KMS-11 (cell line): Measurements from ENCODE around the gene MATN3.

Experiments used
- H2AFZ ChIP-seq: fragments of 200-600 bp; sonication (generic); 2 replicates; pipeline ENCODE4 v1.6.1; 2016; ENCODE audit warnings: antibody characterized with exemption, mixed run types, low read depth
- H3K27ac ChIP-seq: fragments of 200-600 bp; sonication (generic); 2 replicates; pipeline ENCODE4 v1.6.1; 2016; ENCODE audit warnings: mild to moderate bottlenecking, mixed run types
- H3K27me3 ChIP-seq: fragments of 200-600 bp; sonication (generic); 2 replicates; pipeline ENCODE4 v1.6.1; 2017; ENCODE audit warnings: mild to moderate bottlenecking, low read depth, mixed run types, moderate library complexity; ENCODE audit not compliant: insufficient read depth
- H3K36me3 ChIP-seq: fragments of 200-600 bp; sonication (generic); 2 replicates; pipeline ENCODE4 v1.6.1; 2017; ENCODE audit warnings: mild to moderate bottlenecking, mixed run types; ENCODE audit not compliant: insufficient read depth
- H3K4me1 ChIP-seq: fragments of 200-600 bp; sonication (generic); 2 replicates; pipeline ENCODE4 v1.6.1; 2016; ENCODE audit warnings: mild to moderate bottlenecking, low read depth, mixed run types; ENCODE audit not compliant: poor library complexity, severe bottlenecking
- H3K4me2 ChIP-seq: fragments of 200-600 bp; sonication (generic); 2 replicates; pipeline ENCODE4 v1.7.0; 2016; ENCODE audit warnings: mild to moderate bottlenecking, mixed run types
- H3K4me3 ChIP-seq: fragments of 200-600 bp; sonication (generic); IDR thresholded peaks from 2 replicates; pipeline ENCODE4 v1.6.1; 2017; ENCODE audit warnings: low read depth, low read length, mixed read lengths; ENCODE audit not compliant: insufficient read depth
- H3K79me2 ChIP-seq: fragments of 200-600 bp; sonication (generic); 2 replicates; pipeline ENCODE4 v1.6.1; 2016; ENCODE audit warnings: low read depth, mixed run types; ENCODE audit not compliant: insufficient read depth
- H3K9ac ChIP-seq: fragments of 200-600 bp; sonication (generic); 2 replicates; pipeline ENCODE4 v1.6.1; 2016; ENCODE audit warnings: mild to moderate bottlenecking, mixed run types
- H4K20me1 ChIP-seq: fragments of 200-600 bp; sonication (generic); 2 replicates; pipeline ENCODE4 v1.6.1; 2016; ENCODE audit warnings: mild to moderate bottlenecking, mixed run types; ENCODE audit not compliant: insufficient read depth
- TF ChIP-seq, protein P1 (sequence below): fragments of 200-600 bp; sonication (generic); conservative IDR thresholded peaks from 2 replicates; pipeline ENCODE4 v1.6.1; 2017; ENCODE audit warnings: low read depth, mild to moderate bottlenecking, antibody characterized with exemption, low read length, moderate library complexity, mixed read lengths

The MATN3 gene

DNA sequence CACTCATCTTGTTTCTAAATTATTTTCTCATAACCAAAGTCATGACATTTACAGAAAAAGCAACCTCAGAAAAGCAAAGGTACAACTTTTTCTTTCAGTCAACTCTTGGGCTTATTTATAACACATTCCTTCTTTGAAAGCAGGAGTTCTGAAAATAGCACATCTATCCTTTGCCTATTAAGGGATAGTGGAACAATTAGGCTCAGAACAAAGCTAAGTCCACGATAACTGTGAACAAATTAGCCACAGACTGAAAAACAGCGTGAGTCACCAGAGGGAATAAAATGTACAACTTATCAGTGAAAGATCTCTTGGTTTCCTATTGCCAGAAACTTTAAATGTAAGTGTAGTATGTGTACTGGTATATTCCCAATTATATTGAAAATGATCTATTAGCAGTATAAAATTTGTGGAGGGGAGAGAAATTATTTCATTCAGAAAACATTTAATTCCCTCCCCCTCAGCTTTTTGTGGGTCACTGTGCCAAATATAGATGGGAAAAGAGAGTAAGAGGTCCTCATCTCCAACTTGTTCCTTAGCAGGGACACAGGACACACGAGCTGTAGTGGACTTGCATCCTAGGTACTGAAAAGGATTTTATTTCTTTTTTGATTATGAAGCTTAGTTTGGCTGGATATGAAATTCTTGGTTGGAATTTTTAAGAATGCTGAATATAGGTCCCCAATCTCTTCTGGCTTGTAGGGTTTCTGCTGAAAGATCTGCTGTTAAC lies 15.4 kb upstream of the MATN3 start:
- Histone ChIP-seq H3K27ac (no peak overlapping the region), H3K79me2 (no peaks in the 10 kb centered on the region), H3K4me2 (no peak overlapping the region), H2AFZ (no peak overlapping the region), H3K27me3 (no peaks in the 10 kb centered on the region), H4K20me1 (no peaks in the 10 kb centered on the region), H3K4me3 (no peak overlapping the region), H3K9ac (no peak overlapping the region), H3K4me1 (no peaks in the 10 kb centered on the region), H3K36me3 (peaks cover 2% of the 10 kb centered on the region; the same call in 1 of the 2 replicates)
- TF ChIP-seq, protein P1, sequence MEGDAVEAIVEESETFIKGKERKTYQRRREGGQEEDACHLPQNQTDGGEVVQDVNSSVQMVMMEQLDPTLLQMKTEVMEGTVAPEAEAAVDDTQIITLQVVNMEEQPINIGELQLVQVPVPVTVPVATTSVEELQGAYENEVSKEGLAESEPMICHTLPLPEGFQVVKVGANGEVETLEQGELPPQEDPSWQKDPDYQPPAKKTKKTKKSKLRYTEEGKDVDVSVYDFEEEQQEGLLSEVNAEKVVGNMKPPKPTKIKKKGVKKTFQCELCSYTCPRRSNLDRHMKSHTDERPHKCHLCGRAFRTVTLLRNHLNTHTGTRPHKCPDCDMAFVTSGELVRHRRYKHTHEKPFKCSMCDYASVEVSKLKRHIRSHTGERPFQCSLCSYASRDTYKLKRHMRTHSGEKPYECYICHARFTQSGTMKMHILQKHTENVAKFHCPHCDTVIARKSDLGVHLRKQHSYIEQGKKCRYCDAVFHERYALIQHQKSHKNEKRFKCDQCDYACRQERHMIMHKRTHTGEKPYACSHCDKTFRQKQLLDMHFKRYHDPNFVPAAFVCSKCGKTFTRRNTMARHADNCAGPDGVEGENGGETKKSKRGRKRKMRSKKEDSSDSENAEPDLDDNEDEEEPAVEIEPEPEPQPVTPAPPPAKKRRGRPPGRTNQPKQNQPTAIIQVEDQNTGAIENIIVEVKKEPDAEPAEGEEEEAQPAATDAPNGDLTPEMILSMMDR = no peak

DNA sequence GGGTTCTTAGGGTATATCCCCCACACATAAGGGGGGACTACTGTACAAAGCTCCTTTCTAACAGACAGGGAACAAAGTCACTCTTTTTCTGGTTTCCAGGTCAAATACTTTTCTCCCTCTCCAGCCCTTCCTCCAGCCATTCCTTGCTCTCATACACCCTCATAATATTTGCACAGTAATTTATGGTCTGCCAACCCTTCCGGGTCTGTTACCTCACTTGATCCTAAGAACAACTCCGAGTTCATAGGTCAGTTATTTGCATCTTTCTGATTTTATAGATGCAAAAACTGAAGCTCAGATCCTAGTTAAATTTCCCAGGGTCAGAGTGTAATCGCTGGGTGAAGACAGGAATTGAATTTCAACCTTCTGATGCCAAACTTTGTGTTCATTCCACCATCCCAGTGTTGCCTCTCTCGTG lies 14.8 kb upstream of the MATN3 start:
- H3K4me3 ChIP-seq = no peak overlapping the region
- no peak overlapping the region for H3K4me2 ChIP-seq
- no peaks in the 10 kb centered on the region for H3K79me2 ChIP-seq
- H3K36me3 ChIP-seq = no peaks in the 10 kb centered on the region
- H3K27ac ChIP-seq = no peak overlapping the region
- TF ChIP-seq, protein P1 = no peak
- H3K9ac ChIP-seq = no peak overlapping the region
- H4K20me1 ChIP-seq = no peaks in the 10 kb centered on the region
- H2AFZ ChIP-seq = no peak overlapping the region
- H3K27me3 ChIP-seq = no peaks in the 10 kb centered on the region
- no peaks in the 10 kb centered on the region for H3K4me1 ChIP-seq

DNA sequence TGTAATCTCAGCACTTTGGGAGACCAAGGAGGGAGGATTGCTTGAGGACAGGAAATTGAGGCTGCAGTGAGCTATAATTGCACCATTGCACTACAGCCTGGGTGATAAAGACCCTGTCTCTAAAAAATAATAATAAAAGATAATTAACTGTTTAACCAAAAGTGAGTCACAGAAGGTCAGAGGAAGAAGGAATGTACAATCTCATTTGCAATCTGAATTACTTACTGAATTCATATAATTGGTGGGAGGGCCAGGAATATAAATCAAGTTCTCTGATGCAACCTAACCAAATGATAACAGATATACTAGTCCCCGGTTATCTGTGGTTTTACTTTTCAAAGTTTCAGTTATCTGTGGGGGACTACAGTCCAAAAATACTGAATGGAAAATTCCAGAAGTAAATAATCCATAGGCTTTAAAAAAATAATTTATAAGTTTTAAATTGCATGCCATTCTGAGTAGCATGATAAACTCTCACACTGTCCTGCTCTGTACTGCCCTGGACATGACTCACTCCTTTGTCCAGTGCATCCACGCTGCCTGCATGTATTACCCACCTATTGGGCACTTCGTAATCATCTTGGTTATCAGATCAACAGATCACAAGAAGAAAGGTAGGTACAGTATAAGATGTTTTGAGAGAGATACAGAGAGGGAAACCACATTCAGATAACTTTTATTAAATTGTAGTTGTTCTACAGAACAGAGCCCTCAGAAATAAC lies 12.8 kb upstream of the MATN3 start:
- no peak overlapping the region for H3K4me2 ChIP-seq
- H3K36me3 ChIP-seq = no peaks in the 10 kb centered on the region
- no peaks in the 10 kb centered on the region for H3K4me1 ChIP-seq
- no peak overlapping the region for H2AFZ ChIP-seq
- no peak overlapping the region for H3K27ac ChIP-seq
- H3K9ac ChIP-seq = no peak overlapping the region
- no peaks in the 10 kb centered on the region for H3K79me2 ChIP-seq
- H3K27me3 ChIP-seq = no peaks in the 10 kb centered on the region
- no peaks in the 10 kb centered on the region for H4K20me1 ChIP-seq
- no peak overlapping the region for H3K4me3 ChIP-seq
- TF ChIP-seq, protein P1 = no peak

DNA sequence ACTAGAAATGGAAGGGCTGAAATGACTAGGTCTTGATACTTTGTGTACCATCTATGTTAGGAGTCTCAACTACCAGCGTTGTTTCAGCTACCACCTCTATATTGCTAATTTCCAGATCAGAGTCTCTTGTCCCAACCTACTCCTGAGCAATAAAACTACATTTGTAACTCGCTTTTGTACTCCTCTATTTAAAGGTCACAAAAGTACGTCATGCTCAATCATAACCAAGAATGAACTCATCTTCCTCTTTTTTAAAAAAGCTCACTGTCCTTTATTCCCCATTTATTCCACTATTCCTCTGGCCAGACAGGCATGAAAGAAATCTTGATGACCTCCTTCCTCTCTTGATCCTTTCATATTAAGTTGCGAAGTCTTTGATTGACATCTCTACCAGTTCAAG lies 11.2 kb upstream of the MATN3 start:
- no peak overlapping the region for H3K4me2 ChIP-seq
- H3K9ac ChIP-seq = no peak overlapping the region
- no peak overlapping the region for H2AFZ ChIP-seq
- TF ChIP-seq, protein P1 = no peak
- no peaks in the 10 kb centered on the region for H3K27me3 ChIP-seq
- no peaks in the 10 kb centered on the region for H4K20me1 ChIP-seq
- H3K4me3 ChIP-seq = no peak overlapping the region
- no peaks in the 10 kb centered on the region for H3K79me2 ChIP-seq
- H3K27ac ChIP-seq = no peak overlapping the region
- H3K4me1 ChIP-seq = no peaks in the 10 kb centered on the region
- no peaks in the 10 kb centered on the region for H3K36me3 ChIP-seq
